NCI-H524 (cell line): ENCODE results near the gene STARD5.

Experiments used
- DNase-seq, 2 experiments: peaks; one replicate each; lab custom pipeline; 2025; lab: John Stamatoyannopoulos, UW

STARD5 gene

DNA sequence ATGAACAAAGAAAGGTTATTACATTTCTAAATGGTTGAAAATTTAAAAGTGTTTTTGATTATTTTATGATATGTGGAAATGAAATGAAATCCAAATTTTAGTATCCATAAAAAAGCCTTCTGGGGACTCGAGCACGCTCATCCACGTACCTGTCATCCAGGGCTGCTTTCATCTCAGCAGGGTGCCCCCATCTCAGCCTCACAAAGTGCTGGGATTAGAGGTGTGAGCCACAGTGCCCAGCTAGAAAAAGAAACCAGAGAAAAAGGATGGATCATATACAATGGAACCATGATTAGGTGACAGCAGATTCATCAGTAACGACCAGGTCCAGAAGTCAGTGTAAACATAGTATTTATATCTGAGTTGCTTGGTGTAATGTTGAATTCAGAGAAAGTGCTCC, 49.7 kb downstream of the STARD5 start:
- DNase-seq, result no peak

DNA sequence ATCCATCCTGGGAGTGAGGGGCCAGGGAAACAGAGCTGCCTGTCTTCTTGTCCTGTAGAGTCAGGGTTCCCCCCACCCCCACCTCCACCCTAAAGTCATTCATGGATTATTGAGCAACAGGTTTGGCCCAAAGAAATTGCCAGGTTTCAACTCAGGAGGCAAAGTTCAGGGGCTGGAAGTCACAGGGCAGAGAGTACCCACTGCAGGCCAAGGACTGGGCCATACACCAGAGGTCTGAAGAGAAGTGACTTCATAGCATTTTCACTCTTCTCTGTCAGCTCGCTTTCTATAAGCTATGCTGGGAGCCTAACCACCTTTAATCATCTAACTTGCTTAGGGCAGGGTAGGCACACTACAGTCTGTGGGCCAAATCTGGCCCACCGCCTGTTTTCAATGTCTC, 50.1 kb downstream of the STARD5 start:
- DNase-seq, result no peak

- DNase-seq, result no peak
Observed at GRCh38 chr15:81273200-81273599, 50.7 kb downstream of the STARD5 start.

DNA sequence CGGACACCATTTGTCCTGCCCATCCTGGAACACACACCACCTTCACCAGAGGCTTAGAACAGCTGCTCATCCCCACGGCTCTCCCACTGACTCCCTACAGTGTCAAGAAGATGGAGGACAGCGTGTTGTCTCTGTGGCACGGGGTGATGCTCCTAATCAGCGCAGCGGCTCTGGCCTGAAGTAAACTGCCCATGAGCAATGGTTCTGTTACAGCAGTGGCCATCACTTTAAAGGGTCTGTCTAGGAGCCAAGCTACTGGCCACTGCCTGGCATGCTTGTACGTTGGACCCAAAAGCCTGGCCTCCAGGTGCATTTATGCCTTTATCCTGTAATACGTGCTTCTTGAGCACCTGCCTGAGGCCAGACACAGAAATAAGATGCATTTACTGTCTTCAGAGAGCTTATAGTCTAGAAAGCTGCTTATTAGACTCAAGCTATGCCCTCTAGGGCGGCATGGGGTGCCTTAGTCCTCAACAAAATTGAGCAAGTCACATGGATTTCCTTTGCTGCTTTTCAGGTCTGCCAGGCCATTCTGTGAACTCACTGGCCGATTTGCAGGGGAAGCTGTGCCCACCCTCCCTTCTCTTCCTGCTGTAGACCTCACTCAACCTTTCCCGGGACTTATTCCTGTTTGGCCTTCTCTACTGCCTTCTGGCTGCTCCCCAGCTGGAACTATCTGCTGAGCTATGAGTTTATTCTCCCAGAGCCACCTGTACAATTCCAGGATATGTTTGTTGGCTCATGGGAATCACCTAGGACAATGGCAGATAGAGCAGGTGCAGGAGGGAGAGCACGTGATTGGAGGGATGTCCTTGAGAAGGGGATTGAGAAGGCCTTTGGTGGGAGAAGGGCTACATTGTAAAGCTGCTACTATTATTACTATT, 51.9 kb downstream of the STARD5 start:
- no peak for DNase-seq

DNA sequence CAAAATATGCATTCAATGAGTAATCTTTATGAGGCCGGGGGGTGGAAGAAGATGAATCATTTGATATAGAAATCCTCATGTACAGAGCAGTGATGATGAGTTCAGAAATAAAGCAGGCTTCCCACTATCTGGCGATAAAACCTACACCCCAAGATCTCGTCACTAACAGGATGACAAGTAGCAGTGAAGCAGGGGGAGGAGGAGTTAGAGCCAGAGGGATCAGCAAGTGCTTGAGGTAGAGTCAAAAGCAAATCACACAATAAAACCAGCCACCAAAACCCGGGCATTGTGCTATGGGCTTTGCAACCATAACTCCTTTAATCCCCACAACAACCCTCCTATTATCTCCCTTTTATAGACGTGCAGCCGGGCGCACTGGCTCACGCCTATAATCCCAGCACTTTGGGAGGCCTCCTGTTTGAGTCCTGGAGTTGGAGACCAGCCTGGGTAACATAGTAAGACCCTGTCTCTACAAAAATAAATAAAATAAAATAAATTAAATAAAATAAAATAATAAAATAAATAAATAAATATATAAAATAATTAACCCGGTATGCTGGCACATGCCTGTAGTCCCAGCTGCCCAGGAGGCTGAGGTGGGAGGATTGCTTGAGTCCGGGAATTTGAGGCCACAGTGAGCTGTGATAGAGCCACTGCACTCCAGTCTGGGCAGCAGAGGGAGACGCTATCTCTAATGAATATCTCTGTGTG, 53.0 kb downstream of the STARD5 start:
- DNase-seq, result peak in 1 of 2 experiments; percentile 58

- DNase-seq, result no peak
Observed at GRCh38 chr15:81270188-81270587, 53.8 kb downstream of the STARD5 start.

- no peak for DNase-seq
Observed at GRCh38 chr15:81268881-81269601, 54.9 kb downstream of the STARD5 start.

DNA sequence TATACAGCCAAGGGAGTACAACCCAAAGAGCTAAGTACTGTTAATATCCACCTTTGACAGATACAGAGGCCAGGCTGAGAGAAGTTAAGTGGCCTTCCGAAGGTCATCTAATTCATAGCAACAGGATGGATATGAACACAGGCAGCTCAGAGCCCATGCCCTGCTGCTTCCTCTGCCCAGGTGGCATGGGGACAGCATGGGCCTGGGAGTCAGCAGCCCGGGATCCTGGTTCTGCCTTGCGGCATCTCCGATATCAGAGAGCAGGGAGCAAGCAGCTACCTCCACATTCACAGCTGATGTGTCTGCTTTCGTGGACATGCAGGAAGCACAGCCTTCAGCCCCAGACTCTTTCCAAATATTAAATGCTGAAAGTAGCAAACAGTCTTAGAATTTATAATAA, 55.6 kb downstream of the STARD5 start:
- no peak for DNase-seq

DNA sequence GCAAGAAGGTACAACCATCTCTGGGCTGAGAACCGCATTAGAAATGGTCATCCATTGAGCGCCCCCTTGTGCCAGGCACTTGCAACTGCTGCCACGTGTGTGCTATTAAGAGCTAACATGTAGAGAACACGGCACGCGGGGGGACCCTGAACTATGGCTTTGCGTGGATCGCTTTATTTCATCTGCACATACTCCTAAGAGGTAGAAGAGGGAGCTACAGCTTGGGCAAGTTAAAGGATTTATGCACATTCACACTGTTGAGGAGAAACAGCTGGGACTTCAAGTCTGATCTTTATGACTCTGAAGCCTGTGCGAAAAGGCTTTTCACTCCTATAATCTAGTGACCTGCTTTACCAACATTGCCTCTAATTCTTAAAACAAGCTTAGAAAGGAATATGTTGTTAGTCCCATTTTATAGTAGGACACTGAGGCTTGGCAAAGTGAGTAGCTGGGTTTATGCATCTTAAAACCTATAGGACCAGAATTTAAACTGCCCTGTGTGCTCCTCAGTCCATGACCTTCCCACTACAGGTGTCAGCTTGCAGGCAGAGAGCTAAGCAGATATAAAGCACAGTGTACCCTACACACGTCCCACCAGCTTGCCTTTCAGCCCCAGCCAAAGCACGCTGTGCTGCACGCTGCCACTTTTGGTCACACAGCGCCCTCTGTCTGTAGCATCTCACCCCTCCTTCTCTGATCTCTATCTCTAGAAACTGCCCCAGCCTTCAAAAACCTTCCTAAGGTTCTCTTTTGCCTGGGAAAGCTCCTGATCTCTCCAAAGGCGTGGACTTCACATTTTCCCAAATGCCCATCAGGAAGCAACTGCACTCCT, 57.8 kb downstream of the STARD5 start:
- peak; percentile 84 to 94 for DNase-seq

DNA sequence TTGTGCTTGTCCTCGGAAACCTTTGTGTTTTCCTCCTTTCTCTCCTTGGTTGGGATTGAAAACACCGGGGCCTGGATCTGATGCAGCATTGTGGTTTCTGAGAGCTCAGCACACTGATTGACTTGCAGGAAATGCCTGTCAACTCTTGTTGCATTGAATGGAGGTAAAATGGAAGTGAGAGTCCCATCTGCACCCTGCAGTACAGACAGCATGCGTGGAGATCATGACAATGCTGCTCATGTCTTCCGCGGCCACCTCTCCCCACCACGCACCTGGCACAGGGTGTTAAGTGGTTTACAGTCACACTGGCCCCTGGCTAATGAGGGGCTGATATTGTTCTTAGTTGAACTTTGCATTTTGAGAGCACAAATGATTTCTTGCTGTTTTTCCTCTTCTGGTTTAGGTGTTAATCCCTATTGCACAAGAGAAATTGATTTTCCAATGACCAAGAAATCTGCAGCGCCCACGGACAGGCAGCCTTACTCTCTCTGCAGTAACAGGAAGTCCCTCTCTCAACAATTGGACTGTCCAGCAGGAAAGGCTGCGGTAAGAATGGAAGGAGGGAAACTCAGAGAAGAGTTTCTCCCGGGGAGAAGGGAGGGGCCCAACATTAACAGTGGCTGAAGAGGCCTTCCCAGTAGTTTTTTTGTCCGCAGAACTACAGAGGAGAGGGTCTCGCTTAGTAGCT, 58.5 kb downstream of the STARD5 start:
- peak in 1 of 2 experiments; percentile 38 for DNase-seq

DNA sequence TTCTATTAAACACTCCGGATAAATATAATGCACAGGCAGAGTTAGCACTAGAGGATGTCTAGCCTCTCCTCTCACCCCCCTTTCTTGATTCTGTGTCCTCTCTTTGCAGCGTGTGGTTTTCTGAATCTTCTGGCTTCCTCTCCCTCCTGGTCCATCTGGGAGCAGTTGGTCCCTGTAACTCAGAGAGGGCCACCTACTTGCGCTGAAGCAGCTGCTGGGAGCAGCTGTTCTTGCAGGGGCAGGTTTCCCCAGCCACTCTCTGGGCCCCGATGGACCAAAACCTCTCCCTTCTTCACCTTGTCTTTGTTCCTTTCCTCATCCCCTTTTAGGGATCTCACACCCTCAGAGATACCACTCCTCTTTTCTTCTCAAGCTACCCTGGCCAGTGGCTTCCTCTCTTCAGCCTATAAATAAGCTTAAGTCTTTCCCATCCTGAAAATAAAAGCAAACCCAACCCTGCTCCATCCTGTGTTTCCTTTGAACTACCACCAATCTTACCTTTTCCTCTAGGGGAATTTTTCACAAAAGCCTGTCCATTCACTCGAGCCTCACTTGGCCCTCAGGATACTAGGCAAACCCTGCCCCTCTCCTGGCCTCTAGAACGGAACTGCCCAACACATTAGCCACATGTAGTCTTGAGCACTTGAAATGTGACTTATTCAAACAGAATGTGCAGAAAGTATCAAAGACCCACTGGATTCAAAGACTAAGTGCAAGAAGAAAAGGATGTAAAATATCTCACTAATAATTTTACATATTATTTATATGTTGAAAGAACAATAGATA, 59.7 kb downstream of the STARD5 start:
- peak; percentile 27 to 72 for DNase-seq

DNA sequence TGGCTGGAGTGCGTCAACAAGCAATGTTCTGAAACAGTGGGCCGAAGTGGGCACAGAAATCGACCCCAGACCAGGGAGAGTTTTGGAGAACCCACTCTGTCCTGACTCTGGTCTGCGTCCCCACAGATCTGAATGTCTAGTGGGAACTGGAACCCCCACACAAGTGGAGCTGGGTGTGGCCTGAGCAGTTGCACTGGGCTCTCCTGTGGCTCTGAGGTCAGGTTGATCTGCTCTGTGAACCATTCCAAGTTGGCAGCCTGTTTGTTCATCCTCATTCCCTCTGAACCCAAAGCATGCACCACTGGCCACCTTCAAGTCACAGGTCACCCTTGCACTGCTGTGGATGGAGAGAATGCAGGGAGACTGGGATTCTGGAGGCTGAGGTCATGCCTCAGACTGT, 60.5 kb downstream of the STARD5 start:
- DNase-seq, result no peak

DNA sequence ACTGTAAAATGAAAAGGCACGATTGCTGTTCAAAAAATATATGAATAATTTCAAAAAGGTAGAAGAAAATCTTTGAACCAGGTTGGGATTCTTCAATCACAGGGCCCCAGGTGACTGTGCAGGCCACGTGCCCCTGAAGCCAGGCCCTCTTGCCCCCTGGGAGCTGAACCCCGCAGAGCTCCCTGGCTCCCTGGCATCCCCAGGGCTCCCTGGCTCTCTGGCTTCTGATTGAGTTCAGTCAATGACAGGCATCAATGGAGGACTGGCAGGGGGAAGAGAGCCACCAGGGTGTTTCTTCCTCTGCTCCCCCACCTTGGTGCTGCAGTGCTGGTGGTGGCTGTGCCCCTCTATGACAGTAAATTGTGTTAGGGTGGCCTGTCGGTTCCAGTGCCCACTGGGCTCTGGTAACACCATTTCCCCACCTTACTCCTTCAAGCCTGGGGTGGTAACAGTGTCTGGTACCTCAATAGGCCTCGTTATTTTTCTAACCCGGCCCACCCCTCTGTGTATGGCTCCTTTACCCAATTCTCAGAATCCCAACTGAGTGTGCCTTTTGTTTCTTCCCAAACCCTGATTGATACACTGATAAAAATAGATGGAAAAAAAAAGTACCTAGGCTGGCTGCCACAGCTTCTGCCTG, 62.6 kb downstream of the STARD5 start:
- DNase-seq, result no peak

GRCh38 chr15:81259760-81260298, 64.1 kb downstream of the STARD5 start:
- DNase-seq, result no peak
